Trophoblast cell (in vitro differentiated cells and primary cell): ENCODE measurements around the gene EPS15.

Experiments used
- DNase-seq, 2 donors: peaks; one replicate each; pipeline ENCODE4 v3.0.0-alpha.2; 2016
- H2AFZ ChIP-seq: 2 replicates; pipeline ENCODE4 v1.6.1; 2013; ENCODE audit warnings: low read length, moderate library complexity, mild to moderate bottlenecking; ENCODE audit not compliant: insufficient read depth, poor library complexity
- H2AK5ac ChIP-seq: 2 replicates; pipeline ENCODE4 v1.6.1; 2013; ENCODE audit warnings: mild to moderate bottlenecking, low read length
- H2BK120ac ChIP-seq: 2 replicates; pipeline ENCODE4 v1.6.1; 2013; ENCODE audit warnings: low read length, mild to moderate bottlenecking, moderate library complexity; ENCODE audit not compliant: insufficient read depth, poor library complexity
- H2BK12ac ChIP-seq: 2 replicates; pipeline ENCODE4 v1.6.1; 2013; ENCODE audit warnings: mild to moderate bottlenecking, low read length, moderate library complexity
- H2BK5ac ChIP-seq: 2 replicates; pipeline ENCODE4 v1.6.1; 2013; ENCODE audit warnings: low read length, low read depth, moderate library complexity, mild to moderate bottlenecking; ENCODE audit not compliant: poor library complexity
- H3K14ac ChIP-seq: 2 replicates; pipeline ENCODE4 v1.6.1; 2013; ENCODE audit warnings: mild to moderate bottlenecking, low read length
- H3K18ac ChIP-seq: 2 replicates; pipeline ENCODE4 v1.6.1; 2013; ENCODE audit warnings: mild to moderate bottlenecking, low read length
- H3K23ac ChIP-seq: 2 replicates; pipeline ENCODE4 v1.6.1; 2013; ENCODE audit warnings: low read length
- H3K27ac ChIP-seq: 2 replicates; pipeline ENCODE4 v1.5.1; 2013; ENCODE audit warnings: low read depth, mild to moderate bottlenecking, inconsistent platforms, low read length, moderate library complexity
- H3K27me3 ChIP-seq: 2 replicates; pipeline ENCODE4 v1.6.1; 2013; ENCODE audit warnings: inconsistent platforms, mild to moderate bottlenecking, low read length, moderate library complexity; ENCODE audit not compliant: insufficient read depth
- H3K36me3 ChIP-seq, 2 experiments: 1 replicate in 1 of 2; 2 replicates in 1 of 2; pipeline ENCODE4 v1.6.1; 2013; ENCODE audit warnings: low read length in 2 of 2, mild to moderate bottlenecking in 2 of 2, moderate library complexity in 1 of 2; ENCODE audit not compliant: insufficient read depth in 2 of 2, control insufficient read depth in 1 of 2
- H3K4ac ChIP-seq: 2 replicates; pipeline ENCODE4 v1.6.1; 2013; ENCODE audit warnings: low read depth, mild to moderate bottlenecking, low read length, moderate library complexity
- H3K4me1 ChIP-seq, 2 experiments: 1 replicate in 1 of 2; 2 replicates in 1 of 2; pipeline ENCODE4 v1.6.1; 2013; ENCODE audit warnings: low read length in 2 of 2, mild to moderate bottlenecking in 2 of 2, moderate library complexity in 1 of 2; ENCODE audit not compliant: insufficient read depth in 2 of 2, control insufficient read depth in 1 of 2
- H3K4me2 ChIP-seq: 2 replicates; pipeline ENCODE4 v1.6.1; 2013; ENCODE audit warnings: inconsistent platforms, mild to moderate bottlenecking, low read length, moderate library complexity
- H3K4me3 ChIP-seq: 2 replicates; pipeline ENCODE4 v1.5.1; 2013; ENCODE audit warnings: mild to moderate bottlenecking, low read depth, low read length, inconsistent platforms
- H3K79me1 ChIP-seq: one replicate; pipeline ENCODE4 v1.6.1; 2013; ENCODE audit warnings: low read length
- H3K79me2 ChIP-seq: 2 replicates; pipeline ENCODE4 v1.6.1; 2013; ENCODE audit warnings: low read length, mild to moderate bottlenecking; ENCODE audit not compliant: control insufficient read depth, insufficient read depth, poor library complexity
- H3K9ac ChIP-seq: 2 replicates; pipeline ENCODE4 v1.6.1; 2013; ENCODE audit warnings: mild to moderate bottlenecking, low read length
- H3K9me3 ChIP-seq: 2 replicates; pipeline ENCODE4 v1.6.1; 2013; ENCODE audit warnings: low read depth, mild to moderate bottlenecking, control low read depth, inconsistent platforms, low read length; ENCODE audit not compliant: insufficient read depth
- H4K12ac ChIP-seq: 2 replicates; pipeline ENCODE4 v1.6.1; 2013; ENCODE audit warnings: low read depth, mild to moderate bottlenecking, low read length, moderate library complexity
- H4K8ac ChIP-seq: 2 replicates; pipeline ENCODE4 v1.6.1; 2013; ENCODE audit warnings: low read depth, mild to moderate bottlenecking, low read length, moderate library complexity
- H4K91ac ChIP-seq: one replicate; pipeline ENCODE4 v1.6.1; 2013; ENCODE audit warnings: low read depth, mild to moderate bottlenecking, low read length, moderate library complexity
- WGBS: extraction: QIAGEN DNeasy Blood & Tissue Kit; methylation state at CpG from one replicate; pipeline ENCODE4 v1.1.7; 2013; ENCODE audit warnings: missing lambda C conversion rate; ENCODE audit not compliant: insufficient read length, insufficient coverage; ENCODE audit errors: extremely low coverage; 5-methylcytosine and 5-hydroxymethylcytosine counted together

Gene EPS15

GRCh38 chr1:51327386-51327785, 191.7 kb downstream of the EPS15 start:
- H3K27ac ChIP-seq: no peak overlapping the region
- H3K14ac ChIP-seq: no peak overlapping the region
- H3K27me3 ChIP-seq: no peaks in the 10 kb centered on the region
- no peak overlapping the region for H2BK12ac ChIP-seq
- no peak overlapping the region for H2BK120ac ChIP-seq
- no peaks in the 10 kb centered on the region for H3K36me3 ChIP-seq
- no peak overlapping the region for H4K12ac ChIP-seq
- H2AFZ ChIP-seq: no peak overlapping the region
- no peak for DNase-seq
- H3K4me2 ChIP-seq: no peak overlapping the region
- WGBS: no CpG with 5 or more reads among the region's 5 CpGs
- no peaks in the 10 kb centered on the region for H3K79me2 ChIP-seq
- H4K91ac ChIP-seq: no peak overlapping the region
- no peaks in the 10 kb centered on the region for H3K9me3 ChIP-seq
- H2BK5ac ChIP-seq: no peak overlapping the region
- no peak overlapping the region for H3K4me3 ChIP-seq
- H2AK5ac ChIP-seq: no peak overlapping the region
- peaks cover 9 to 11% of the 10 kb centered on the region in 2 experiments for H3K4me1 ChIP-seq
- no peak overlapping the region for H3K23ac ChIP-seq
- no peak overlapping the region for H3K9ac ChIP-seq
- no peak overlapping the region for H3K4ac ChIP-seq
- no peak overlapping the region for H4K8ac ChIP-seq
- H3K79me1 ChIP-seq: peaks cover 4% of the 10 kb centered on the region
- H3K18ac ChIP-seq: no peak overlapping the region

GRCh38 chr1:51326839-51327238, 192.2 kb downstream of the EPS15 start:
- H3K9me3 ChIP-seq: no peaks in the 10 kb centered on the region
- no peaks in the 10 kb centered on the region for H3K79me2 ChIP-seq
- no peak overlapping the region for H3K23ac ChIP-seq
- H3K4me2 ChIP-seq: no peak overlapping the region
- no peak for DNase-seq
- WGBS: no CpG with 5 or more reads among the region's 8 CpGs
- H3K36me3 ChIP-seq: no peaks in the 10 kb centered on the region
- H3K14ac ChIP-seq: no peak overlapping the region
- H3K79me1 ChIP-seq: peaks cover 4% of the 10 kb centered on the region
- peaks cover 9 to 11% of the 10 kb centered on the region in 2 experiments for H3K4me1 ChIP-seq
- H3K27me3 ChIP-seq: no peaks in the 10 kb centered on the region
- H4K12ac ChIP-seq: no peak overlapping the region
- no peak overlapping the region for H2AK5ac ChIP-seq
- H2BK12ac ChIP-seq: no peak overlapping the region
- no peak overlapping the region for H2AFZ ChIP-seq
- H2BK5ac ChIP-seq: no peak overlapping the region
- no peak overlapping the region for H3K9ac ChIP-seq
- no peak overlapping the region for H4K91ac ChIP-seq
- no peak overlapping the region for H3K4me3 ChIP-seq
- H3K4ac ChIP-seq: no peak overlapping the region
- no peak overlapping the region for H4K8ac ChIP-seq
- no peak overlapping the region for H3K27ac ChIP-seq
- H2BK120ac ChIP-seq: no peak overlapping the region
- H3K18ac ChIP-seq: no peak overlapping the region

GRCh38 chr1:51325878-51326755, 192.9 kb downstream of the EPS15 start:
- H2BK5ac ChIP-seq: no peak overlapping the region
- H2AK5ac ChIP-seq: no peak overlapping the region
- H3K14ac ChIP-seq: no peak overlapping the region
- peaks cover 5 to 7% of the 10 kb centered on the region in 2 experiments for H3K4me1 ChIP-seq
- H3K4me2 ChIP-seq: no peak overlapping the region
- H3K4ac ChIP-seq: no peak overlapping the region
- no peak overlapping the region for H3K4me3 ChIP-seq
- H3K79me2 ChIP-seq: no peaks in the 10 kb centered on the region
- no peaks in the 10 kb centered on the region for H3K9me3 ChIP-seq
- no peak overlapping the region for H3K23ac ChIP-seq
- H2BK12ac ChIP-seq: no peak overlapping the region
- H3K27me3 ChIP-seq: no peaks in the 10 kb centered on the region
- no peaks in the 10 kb centered on the region for H3K36me3 ChIP-seq
- no peak overlapping the region for H4K12ac ChIP-seq
- no peak overlapping the region for H4K91ac ChIP-seq
- no peak overlapping the region for H3K27ac ChIP-seq
- no peak overlapping the region for H4K8ac ChIP-seq
- no peak overlapping the region for H2BK120ac ChIP-seq
- H3K18ac ChIP-seq: no peak overlapping the region
- peak in 1 of 2 donors; percentile 40 for DNase-seq
- H3K79me1 ChIP-seq: peaks cover 4% of the 10 kb centered on the region
- no peak overlapping the region for H2AFZ ChIP-seq
- no CpG with 5 or more reads among the region's 16 CpGs for WGBS
- no peak overlapping the region for H3K9ac ChIP-seq

- Histone ChIP-seq H2AFZ (no peak overlapping the region), H2BK120ac (no peak overlapping the region), H3K79me2 (no peaks in the 10 kb centered on the region), H3K36me3 (no peaks in the 10 kb centered on the region), H3K79me1 (no peaks in the 10 kb centered on the region), H2BK5ac (no peak overlapping the region), H3K4me2 (no peak overlapping the region), H3K4me1 (no peaks in the 10 kb centered on the region), H3K27me3 (no peaks in the 10 kb centered on the region), H3K23ac (no peak overlapping the region), H3K9ac (no peak overlapping the region), H4K91ac (no peak overlapping the region), H3K18ac (no peak overlapping the region), H3K4me3 (no peak overlapping the region), H2BK12ac (no peak overlapping the region), H3K4ac (no peak overlapping the region), H3K27ac (no peak overlapping the region), H4K12ac (no peak overlapping the region), H3K14ac (no peak overlapping the region), H2AK5ac (no peak overlapping the region), H4K8ac (no peak overlapping the region), H3K9me3 (no peaks in the 10 kb centered on the region)
- WGBS: no CpG with 5 or more reads among the region's 1 CpG
- no peak for DNase-seq
Measured at GRCh38 chr1:51325391-51325790, 193.7 kb downstream of the EPS15 start.
